ENCODE data around the gene HS6ST1.
A peak's percentile ranks its signal among the peaks of the same experiment; 100 is the strongest.
"Not testable (repeated sequence)": the region's sequence is repeated elsewhere in the genome, so short reads cannot be mapped to it uniquely, and the experiment has no call there.

The HS6ST1 gene

GRCh38 chr2:128321784-128322714, 3.4 kb upstream of the HS6ST1 start:
- peak; percentile 90 for DNase-seq (ENCODE audit: low spot score)

- DNase-seq (ENCODE audit: low spot score) = peak; percentile 4
Observed at GRCh38 chr2:128320906-128321771, 2.5 kb upstream of the HS6ST1 start.

GRCh38 chr2:128320192-128320905, 1.7 kb upstream of the HS6ST1 start:
- DNase-seq (ENCODE audit: low spot score) = peak; percentile 5

- DNase-seq (ENCODE audit: low spot score) = peak; percentile 9
Observed at GRCh38 chr2:128319631-128320191, 1.0 kb upstream of the HS6ST1 start.

GRCh38 chr2:128318245-128318644, 423 bp downstream of the HS6ST1 start:
- DNase-seq (ENCODE audit: low spot score) = not testable (repeated sequence)

GRCh38 chr2:128317899-128318225, 806 bp downstream of the HS6ST1 start:
- not testable (repeated sequence) for DNase-seq (ENCODE audit: low spot score)

- DNase-seq (ENCODE audit: low spot score) = peak; percentile 70
Observed at GRCh38 chr2:128317181-128317898, 1.3 kb downstream of the HS6ST1 start.

GRCh38 chr2:128316777-128317180, 1.9 kb downstream of the HS6ST1 start:
- peak; percentile 14 for DNase-seq (ENCODE audit: low spot score)

- peak; percentile 4 for DNase-seq (ENCODE audit: low spot score)
Observed at GRCh38 chr2:128315829-128316776, 2.6 kb downstream of the HS6ST1 start.

- peak; percentile 19 for DNase-seq (ENCODE audit: low spot score)
Observed at GRCh38 chr2:128315122-128315828, 3.4 kb downstream of the HS6ST1 start.

GRCh38 chr2:128314348-128315121, 4.1 kb downstream of the HS6ST1 start:
- peak; percentile 2 for DNase-seq (ENCODE audit: low spot score)

- no peak for DNase-seq (ENCODE audit: low spot score)
Observed at GRCh38 chr2:128313931-128314347, 4.7 kb downstream of the HS6ST1 start.

GRCh38 chr2:128313091-128313836, 5.4 kb downstream of the HS6ST1 start:
- DNase-seq (ENCODE audit: low spot score) = peak; percentile 40

GRCh38 chr2:128312411-128312810, 6.3 kb downstream of the HS6ST1 start:
- no peak for DNase-seq (ENCODE audit: low spot score)

GRCh38 chr2:128311755-128312341, 6.8 kb downstream of the HS6ST1 start:
- no peak for DNase-seq (ENCODE audit: low spot score)

- no peak for DNase-seq (ENCODE audit: low spot score)
Observed at GRCh38 chr2:128311216-128311754, 7.4 kb downstream of the HS6ST1 start.

- DNase-seq (ENCODE audit: low spot score) = no peak
Observed at GRCh38 chr2:128310761-128311160, 7.9 kb downstream of the HS6ST1 start.

All from iPS-NIHi11 (cell line).